ENCODE results near the gene NGRN.

Gene NGRN

DNA sequence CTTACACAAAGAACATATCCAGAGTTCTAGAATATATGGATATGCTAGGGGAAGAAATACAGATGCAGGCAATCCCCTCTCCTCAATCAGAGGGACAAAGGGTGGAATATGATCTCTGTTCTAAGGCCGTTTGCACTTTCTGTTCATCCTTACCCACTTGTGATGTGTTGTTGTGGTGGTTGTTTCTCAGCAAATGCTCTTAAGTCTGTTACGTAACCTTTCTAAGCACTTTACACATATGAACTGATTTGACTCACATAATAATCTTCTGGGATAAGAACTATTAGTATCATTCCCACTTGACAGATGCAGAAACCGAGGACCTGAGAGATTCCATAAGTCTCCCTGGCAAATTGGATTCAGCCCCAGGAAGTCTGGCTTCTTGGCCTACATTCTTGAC is 40.5 kb downstream of the NGRN start:
- H3K9me3 ChIP-seq (ENCODE audit: insufficient read depth, low read length): no peaks in the 10 kb centered on the region
- H3K4me3 ChIP-seq (ENCODE audit: insufficient read depth, low read length, poor library complexity, severe bottlenecking): no peak overlapping the region
- H4K20me1 ChIP-seq (ENCODE audit: low read depth, low read length): no peaks in the 10 kb centered on the region
- H3K9me2 ChIP-seq (replicated peaks; ENCODE audit: insufficient read depth, low read length): no peaks in the 10 kb centered on the region
- H3K36me3 ChIP-seq (ENCODE audit: low read length): no peaks in the 10 kb centered on the region
- no peaks in the 10 kb centered on the region for H3K27me3 ChIP-seq (ENCODE audit: low read length)
- H2AFZ ChIP-seq (ENCODE audit: low read depth, low read length, severe bottlenecking): no peak overlapping the region
- no peak for TF ChIP-seq EZH2phosphoT487 (conservative IDR thresholded peaks at IDR 0.05; ENCODE audit: low read length)
- TF ChIP-seq, protein P1, sequence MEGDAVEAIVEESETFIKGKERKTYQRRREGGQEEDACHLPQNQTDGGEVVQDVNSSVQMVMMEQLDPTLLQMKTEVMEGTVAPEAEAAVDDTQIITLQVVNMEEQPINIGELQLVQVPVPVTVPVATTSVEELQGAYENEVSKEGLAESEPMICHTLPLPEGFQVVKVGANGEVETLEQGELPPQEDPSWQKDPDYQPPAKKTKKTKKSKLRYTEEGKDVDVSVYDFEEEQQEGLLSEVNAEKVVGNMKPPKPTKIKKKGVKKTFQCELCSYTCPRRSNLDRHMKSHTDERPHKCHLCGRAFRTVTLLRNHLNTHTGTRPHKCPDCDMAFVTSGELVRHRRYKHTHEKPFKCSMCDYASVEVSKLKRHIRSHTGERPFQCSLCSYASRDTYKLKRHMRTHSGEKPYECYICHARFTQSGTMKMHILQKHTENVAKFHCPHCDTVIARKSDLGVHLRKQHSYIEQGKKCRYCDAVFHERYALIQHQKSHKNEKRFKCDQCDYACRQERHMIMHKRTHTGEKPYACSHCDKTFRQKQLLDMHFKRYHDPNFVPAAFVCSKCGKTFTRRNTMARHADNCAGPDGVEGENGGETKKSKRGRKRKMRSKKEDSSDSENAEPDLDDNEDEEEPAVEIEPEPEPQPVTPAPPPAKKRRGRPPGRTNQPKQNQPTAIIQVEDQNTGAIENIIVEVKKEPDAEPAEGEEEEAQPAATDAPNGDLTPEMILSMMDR (IDR thresholded peaks at IDR 0.05; ENCODE audit: insufficient read depth, low read length, poor library complexity, severe bottlenecking): no peak
- no peak overlapping the region for H3K27ac ChIP-seq (ENCODE audit: low read depth, low read length)
- H3K9ac ChIP-seq (ENCODE audit: low read length): no peak overlapping the region
- no peaks in the 10 kb centered on the region for H3K79me2 ChIP-seq (ENCODE audit: insufficient read depth, low read length)
- H3F3A ChIP-seq (ENCODE audit: insufficient read depth): no peaks in the 10 kb centered on the region
- H3K4me2 ChIP-seq (ENCODE audit: low read depth, low read length, poor library complexity, severe bottlenecking): no peak overlapping the region

DNA sequence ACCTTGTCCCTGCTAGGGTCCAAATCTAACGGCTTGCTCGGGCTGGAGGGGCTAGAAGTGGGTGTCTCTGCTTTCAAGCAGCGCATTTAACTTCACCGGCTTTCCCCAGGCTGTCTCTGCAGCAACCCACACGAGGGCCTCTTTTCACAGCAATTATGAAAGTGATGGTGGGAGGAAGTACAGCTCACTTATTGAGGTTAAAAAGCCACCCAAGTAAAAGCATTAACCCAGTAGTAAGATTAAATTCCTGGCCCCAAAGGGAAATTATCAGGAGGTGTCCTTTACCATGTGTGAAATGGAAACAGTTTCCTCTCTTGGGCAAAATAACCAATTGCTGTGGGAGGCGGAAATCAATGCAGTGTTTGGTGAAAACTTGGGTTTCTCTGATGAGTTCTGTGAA is 41.1 kb downstream of the NGRN start:
- Histone ChIP-seq H3K27me3 (ENCODE audit: low read length) (no peaks in the 10 kb centered on the region), H4K20me1 (ENCODE audit: low read depth, low read length) (no peaks in the 10 kb centered on the region), H3K4me3 (ENCODE audit: insufficient read depth, low read length, poor library complexity, severe bottlenecking) (no peak overlapping the region), H3K79me2 (ENCODE audit: insufficient read depth, low read length) (no peaks in the 10 kb centered on the region), H3K9me3 (ENCODE audit: insufficient read depth, low read length) (no peaks in the 10 kb centered on the region), H3F3A (ENCODE audit: insufficient read depth) (no peaks in the 10 kb centered on the region), H3K27ac (ENCODE audit: low read depth, low read length) (no peak overlapping the region), H3K4me2 (ENCODE audit: low read depth, low read length, poor library complexity, severe bottlenecking) (no peak overlapping the region), H3K9me2 (replicated peaks; ENCODE audit: insufficient read depth, low read length) (no peaks in the 10 kb centered on the region), H3K9ac (ENCODE audit: low read length) (no peak overlapping the region), H2AFZ (ENCODE audit: low read depth, low read length, severe bottlenecking) (no peak overlapping the region), H3K36me3 (ENCODE audit: low read length) (no peaks in the 10 kb centered on the region)
- TF ChIP-seq, protein P1 (IDR thresholded peaks at IDR 0.05; ENCODE audit: insufficient read depth, low read length, poor library complexity, severe bottlenecking): no peak
- no peak for TF ChIP-seq EZH2phosphoT487 (conservative IDR thresholded peaks at IDR 0.05; ENCODE audit: low read length)

DNA sequence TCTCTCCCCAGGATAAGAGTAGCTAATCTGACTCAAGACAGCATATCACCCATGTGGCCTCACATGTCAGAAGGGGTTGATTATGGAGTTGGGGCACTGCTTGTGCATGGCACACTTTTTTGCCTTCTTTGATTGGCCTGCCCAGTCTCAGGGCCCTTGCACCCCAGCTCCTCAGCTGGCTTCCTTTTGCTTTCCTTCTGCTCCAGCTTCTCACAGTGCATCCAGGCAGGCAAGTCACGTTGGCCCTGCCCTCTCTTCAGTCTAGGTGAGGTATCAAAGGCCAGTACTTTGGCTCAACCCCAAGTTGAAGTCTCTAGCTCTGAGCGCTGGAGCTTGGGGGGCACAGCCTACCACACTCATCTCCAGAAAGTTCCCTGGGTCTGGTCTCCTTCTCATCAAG is 42.2 kb downstream of the NGRN start:
- H3K9me2 ChIP-seq (replicated peaks; ENCODE audit: insufficient read depth, low read length): no peaks in the 10 kb centered on the region
- no peaks in the 10 kb centered on the region for H3K27me3 ChIP-seq (ENCODE audit: low read length)
- H3K4me2 ChIP-seq (ENCODE audit: low read depth, low read length, poor library complexity, severe bottlenecking): no peak overlapping the region
- H3K4me3 ChIP-seq (ENCODE audit: insufficient read depth, low read length, poor library complexity, severe bottlenecking): no peak overlapping the region
- H3K9me3 ChIP-seq (ENCODE audit: insufficient read depth, low read length): no peaks in the 10 kb centered on the region
- no peak overlapping the region for H2AFZ ChIP-seq (ENCODE audit: low read depth, low read length, severe bottlenecking)
- H4K20me1 ChIP-seq (ENCODE audit: low read depth, low read length): no peaks in the 10 kb centered on the region
- TF ChIP-seq, protein P1 (IDR thresholded peaks at IDR 0.05; ENCODE audit: insufficient read depth, low read length, poor library complexity, severe bottlenecking): no peak
- no peak for TF ChIP-seq EZH2phosphoT487 (conservative IDR thresholded peaks at IDR 0.05; ENCODE audit: low read length)
- H3K79me2 ChIP-seq (ENCODE audit: insufficient read depth, low read length): no peaks in the 10 kb centered on the region
- H3K27ac ChIP-seq (ENCODE audit: low read depth, low read length): no peak overlapping the region
- H3K9ac ChIP-seq (ENCODE audit: low read length): no peak overlapping the region
- H3F3A ChIP-seq (ENCODE audit: insufficient read depth): no peaks in the 10 kb centered on the region
- H3K36me3 ChIP-seq (ENCODE audit: low read length): no peaks in the 10 kb centered on the region

Data from SU-DHL-6 (cell line).